OCI-LY1 (cell line): ENCODE measurements around the gene TBC1D22B.

Experiments
- H2AFZ ChIP-seq: fragments of 200-600 bp; sonication (generic), shearing (Covaris generic); 2 replicates; pipeline ENCODE4 v1.6.0; 2014; ENCODE audit warnings: antibody characterized with exemption, mild to moderate bottlenecking, low read length
- H3F3A ChIP-seq: fragments of 200-600 bp; sonication (generic), shearing (Covaris generic); 2 replicates; pipeline ENCODE4 v1.6.0; 2014; ENCODE audit warnings: mild to moderate bottlenecking, antibody characterized with exemption, low read length, moderate library complexity; ENCODE audit not compliant: insufficient read depth
- H3K27ac ChIP-seq: fragments of 200-600 bp; sonication (generic); 2 replicates; pipeline ENCODE4 v1.5.1; 2014; ENCODE audit warnings: low read length, mixed run types, mild to moderate bottlenecking, low read depth; ENCODE audit not compliant: poor library complexity, severe bottlenecking
- H3K27me3 ChIP-seq: fragments of 200-600 bp; sonication (generic); 2 replicates; pipeline ENCODE4 v1.6.0; 2014; ENCODE audit warnings: antibody characterized with exemption, mild to moderate bottlenecking, low read length, moderate library complexity; ENCODE audit not compliant: insufficient read depth
- H3K36me3 ChIP-seq: fragments of 200-600 bp; sonication (generic); 2 replicates; pipeline ENCODE4 v1.6.1; 2014; ENCODE audit warnings: mild to moderate bottlenecking, antibody characterized with exemption, low read length, moderate library complexity, mixed read lengths; ENCODE audit not compliant: insufficient read depth
- H3K4me1 ChIP-seq: fragments of 200-600 bp; sonication (generic); 2 replicates; pipeline ENCODE4 v1.5.1; 2014; ENCODE audit warnings: mild to moderate bottlenecking, low read length, moderate library complexity; ENCODE audit not compliant: insufficient read depth, severe bottlenecking
- H3K4me2 ChIP-seq: fragments of 200-600 bp; sonication (generic), shearing (Covaris generic); 2 replicates; pipeline ENCODE4 v1.6.1; 2014; ENCODE audit warnings: low read length
- H3K4me3 ChIP-seq: fragments of 200-600 bp; sonication (generic); 2 replicates; pipeline ENCODE4 v1.5.1; 2014; ENCODE audit warnings: low read length, low read depth, mild to moderate bottlenecking, mixed read lengths; ENCODE audit not compliant: poor library complexity, severe bottlenecking
- H3K79me2 ChIP-seq: fragments of 200-600 bp; shearing (Covaris generic); 2 replicates; pipeline ENCODE4 v1.6.1; 2016; ENCODE audit warnings: mixed run types, low read length, mixed read lengths; ENCODE audit not compliant: insufficient read depth
- H3K9ac ChIP-seq: fragments of 200-600 bp; sonication (generic), shearing (Covaris generic); 2 replicates; pipeline ENCODE4 v1.6.1; 2014; ENCODE audit warnings: mild to moderate bottlenecking, low read length, mixed read lengths
- H3K9me2 ChIP-seq: fragments of 200-600 bp; sonication (generic), shearing (Covaris generic); 2 replicates; pipeline ENCODE4 v1.6.1; 2014; ENCODE audit warnings: low read depth, mild to moderate bottlenecking, low read length, mixed read lengths
- H3K9me3 ChIP-seq: fragments of 200-600 bp; shearing (Covaris generic); 2 replicates; pipeline ENCODE4 v1.6.1; 2014; ENCODE audit warnings: low read length, mixed read lengths
- H4K20me1 ChIP-seq: fragments of 200-600 bp; sonication (generic), shearing (Covaris generic); 2 replicates; pipeline ENCODE4 v1.6.0; 2016; ENCODE audit warnings: mild to moderate bottlenecking, low read length; ENCODE audit not compliant: insufficient read depth
- EZH2 ChIP-seq: fragments of 200-600 bp; sonication (generic), shearing (Covaris generic); IDR thresholded peaks from 2 replicates; pipeline ENCODE4 v1.8.0; 2017; ENCODE audit warnings: borderline replicate concordance, mixed run types, mild to moderate bottlenecking, antibody characterized with exemption, low read length, moderate library complexity, mixed read lengths
- TF ChIP-seq, protein P1 (sequence below): fragments of 200-600 bp; sonication (generic), shearing (Covaris generic); IDR thresholded peaks from 2 replicates; pipeline ENCODE4 v1.5.1; 2017; ENCODE audit warnings: mild to moderate bottlenecking, antibody characterized with exemption, low read length, moderate library complexity, mixed read lengths

Gene TBC1D22B

DNA sequence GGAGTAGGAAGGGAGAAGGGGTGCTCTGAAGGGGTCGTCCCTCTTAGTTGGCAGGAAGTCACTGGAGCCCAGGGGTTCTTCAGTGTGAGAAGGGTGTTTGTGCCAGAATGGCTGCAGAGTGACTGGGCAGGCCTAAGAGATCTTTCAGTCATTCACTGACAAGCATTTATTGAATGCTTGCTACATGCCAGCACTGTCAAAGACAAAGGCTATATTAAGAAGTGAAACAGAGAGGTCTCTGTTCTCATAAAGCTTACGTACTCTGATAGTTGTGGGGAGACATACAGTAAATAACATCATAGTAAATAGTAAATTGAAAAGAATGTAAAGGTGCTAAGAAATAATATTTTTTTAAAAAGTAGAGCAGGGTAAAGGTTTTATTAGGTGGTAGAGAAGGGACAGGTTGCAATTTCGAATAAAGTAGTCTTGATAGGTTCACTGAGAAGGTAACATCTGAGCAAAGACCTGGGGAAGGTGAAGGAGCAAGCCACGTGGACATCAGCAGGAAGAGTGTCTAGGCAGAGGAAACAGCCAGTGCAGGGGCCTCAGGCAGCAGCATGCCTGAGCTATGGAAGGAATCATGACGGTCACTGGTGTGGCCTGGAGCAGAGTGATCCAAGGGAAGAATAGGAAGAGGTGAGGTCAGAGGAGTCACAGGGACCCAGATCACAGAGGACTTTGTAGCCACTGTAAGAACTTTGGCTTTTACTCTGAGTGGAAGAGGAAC is 59.9 kb downstream of the TBC1D22B start:
- Histone ChIP-seq H3K36me3 (peaks cover 36% of the 10 kb centered on the region), H3K4me1 (no peaks in the 10 kb centered on the region), H3K4me3 (no peak overlapping the region), H3K27me3 (no peaks in the 10 kb centered on the region), H2AFZ (no peak overlapping the region), H3F3A (no peaks in the 10 kb centered on the region), H4K20me1 (no peaks in the 10 kb centered on the region), H3K9me2 (no peaks in the 10 kb centered on the region), H3K4me2 (no peak overlapping the region), H3K27ac (no peak overlapping the region), H3K9me3 (no peaks in the 10 kb centered on the region), H3K9ac (no peak overlapping the region), H3K79me2 (no peaks in the 10 kb centered on the region)
- TF ChIP-seq EZH2: no peak
- TF ChIP-seq, protein P1, sequence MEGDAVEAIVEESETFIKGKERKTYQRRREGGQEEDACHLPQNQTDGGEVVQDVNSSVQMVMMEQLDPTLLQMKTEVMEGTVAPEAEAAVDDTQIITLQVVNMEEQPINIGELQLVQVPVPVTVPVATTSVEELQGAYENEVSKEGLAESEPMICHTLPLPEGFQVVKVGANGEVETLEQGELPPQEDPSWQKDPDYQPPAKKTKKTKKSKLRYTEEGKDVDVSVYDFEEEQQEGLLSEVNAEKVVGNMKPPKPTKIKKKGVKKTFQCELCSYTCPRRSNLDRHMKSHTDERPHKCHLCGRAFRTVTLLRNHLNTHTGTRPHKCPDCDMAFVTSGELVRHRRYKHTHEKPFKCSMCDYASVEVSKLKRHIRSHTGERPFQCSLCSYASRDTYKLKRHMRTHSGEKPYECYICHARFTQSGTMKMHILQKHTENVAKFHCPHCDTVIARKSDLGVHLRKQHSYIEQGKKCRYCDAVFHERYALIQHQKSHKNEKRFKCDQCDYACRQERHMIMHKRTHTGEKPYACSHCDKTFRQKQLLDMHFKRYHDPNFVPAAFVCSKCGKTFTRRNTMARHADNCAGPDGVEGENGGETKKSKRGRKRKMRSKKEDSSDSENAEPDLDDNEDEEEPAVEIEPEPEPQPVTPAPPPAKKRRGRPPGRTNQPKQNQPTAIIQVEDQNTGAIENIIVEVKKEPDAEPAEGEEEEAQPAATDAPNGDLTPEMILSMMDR: no peak

DNA sequence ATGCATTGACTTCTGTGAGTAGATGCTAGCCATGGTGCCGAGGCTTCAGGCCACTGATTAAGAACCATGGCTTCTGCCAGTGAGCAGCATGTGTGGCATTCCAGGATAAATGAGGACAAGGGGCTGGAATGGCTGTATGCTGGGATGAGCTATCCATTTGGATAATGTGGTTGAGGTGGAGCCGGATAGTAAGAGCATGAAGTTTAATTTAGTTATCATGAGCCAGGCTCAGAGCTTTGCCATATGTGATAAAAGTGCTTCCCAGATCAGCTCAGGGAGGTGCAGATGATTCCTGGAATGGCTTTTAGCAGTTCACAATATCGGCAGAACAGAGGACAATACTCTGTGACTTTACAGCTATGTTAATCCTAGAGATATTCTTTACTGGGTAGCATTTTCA is 61.6 kb downstream of the TBC1D22B start:
- H3K27ac ChIP-seq: no peak overlapping the region
- no peaks in the 10 kb centered on the region for H3K9me2 ChIP-seq
- no peak overlapping the region for H3K4me3 ChIP-seq
- no peak for TF ChIP-seq EZH2
- TF ChIP-seq, protein P1: no peak
- H3K9ac ChIP-seq: no peak overlapping the region
- H3K36me3 ChIP-seq: peaks cover 29% of the 10 kb centered on the region
- H3K4me2 ChIP-seq: no peak overlapping the region
- no peaks in the 10 kb centered on the region for H3F3A ChIP-seq
- no peaks in the 10 kb centered on the region for H3K9me3 ChIP-seq
- no peak overlapping the region for H2AFZ ChIP-seq
- no peaks in the 10 kb centered on the region for H3K27me3 ChIP-seq
- H3K79me2 ChIP-seq: no peaks in the 10 kb centered on the region
- no peaks in the 10 kb centered on the region for H3K4me1 ChIP-seq
- no peaks in the 10 kb centered on the region for H4K20me1 ChIP-seq

DNA sequence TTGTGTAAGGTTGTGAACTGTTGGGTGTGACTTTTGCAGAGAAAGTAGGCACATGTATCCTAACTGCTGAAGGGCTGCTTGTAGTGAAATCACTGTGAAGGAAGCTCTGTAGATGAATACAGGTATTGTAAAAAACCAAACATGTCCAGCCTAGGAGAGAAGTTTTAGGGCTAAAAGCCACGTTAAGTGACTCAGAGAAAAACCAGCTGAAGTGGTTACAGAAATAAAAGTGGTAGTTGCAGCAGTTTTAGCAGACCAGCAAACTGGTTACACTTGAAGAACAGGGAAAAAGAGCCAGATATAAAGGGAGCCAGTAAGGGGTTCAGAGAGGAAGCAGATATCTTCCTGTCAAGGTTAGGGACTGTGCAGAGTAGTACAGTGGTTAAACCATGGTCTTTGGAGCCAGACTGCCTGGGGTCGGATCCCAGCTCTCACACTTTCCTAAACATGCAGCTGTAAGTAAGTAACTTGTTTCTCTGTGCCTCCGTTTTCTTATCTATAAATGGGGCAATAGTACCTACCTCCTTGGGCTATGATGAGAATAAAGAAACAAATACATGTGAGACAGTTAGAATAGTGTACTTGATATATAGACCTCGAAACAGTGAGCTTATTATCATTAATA is 62.4 kb downstream of the TBC1D22B start:
- H2AFZ ChIP-seq: no peak overlapping the region
- peaks cover 29% of the 10 kb centered on the region for H3K36me3 ChIP-seq
- no peaks in the 10 kb centered on the region for H3F3A ChIP-seq
- no peaks in the 10 kb centered on the region for H3K27me3 ChIP-seq
- TF ChIP-seq EZH2: no peak
- TF ChIP-seq, protein P1: no peak
- no peak overlapping the region for H3K27ac ChIP-seq
- H3K79me2 ChIP-seq: no peaks in the 10 kb centered on the region
- no peak overlapping the region for H3K4me2 ChIP-seq
- H3K9me3 ChIP-seq: no peaks in the 10 kb centered on the region
- H4K20me1 ChIP-seq: no peaks in the 10 kb centered on the region
- no peak overlapping the region for H3K9ac ChIP-seq
- no peak overlapping the region for H3K4me3 ChIP-seq
- no peaks in the 10 kb centered on the region for H3K9me2 ChIP-seq
- H3K4me1 ChIP-seq: no peaks in the 10 kb centered on the region
